Mucosa of stomach (tissue), 1 donor: ENCODE results near the gene NKD1.

Experiments used
- H3K27me3 ChIP-seq: one replicate; pipeline ENCODE4 v1.7.0; 2013; ENCODE audit warnings: mild to moderate bottlenecking, low read length; ENCODE audit not compliant: control insufficient read depth, insufficient read depth
- H3K36me3 ChIP-seq: one replicate; pipeline ENCODE4 v1.7.0; 2013; ENCODE audit warnings: low read length; ENCODE audit not compliant: control insufficient read depth, insufficient read depth
- H3K4me1 ChIP-seq: one replicate; pipeline ENCODE4 v1.7.0; 2013; ENCODE audit warnings: mild to moderate bottlenecking, low read length; ENCODE audit not compliant: control insufficient read depth, insufficient read depth
- H3K4me3 ChIP-seq: one replicate; pipeline ENCODE4 v1.7.0; 2013; ENCODE audit warnings: low read length
- H3K9ac ChIP-seq: one replicate; pipeline ENCODE4 v1.7.0; 2013; ENCODE audit warnings: mild to moderate bottlenecking, low read length, moderate library complexity
- H3K9me3 ChIP-seq: one replicate; pipeline ENCODE4 v1.7.0; 2013; ENCODE audit warnings: mild to moderate bottlenecking, low read length, moderate library complexity; ENCODE audit not compliant: control insufficient read depth
- donor health status: Pancreatic carcinoma.

NKD1 gene

GRCh38 chr16:50618238-50618918 lies 70.2 kb downstream of the NKD1 start:
- no peaks in the 10 kb centered on the region for H3K27me3 ChIP-seq
- H3K4me1 ChIP-seq: peaks cover 4% of the 10 kb centered on the region

GRCh38 chr16:50619702-50620491 lies 71.7 kb downstream of the NKD1 start:
- Histone ChIP-seq H3K4me3 (no peak overlapping the region), H3K4me1 (peaks cover 11% of the 10 kb centered on the region), H3K9me3 (no peaks in the 10 kb centered on the region), H3K9ac (no peak overlapping the region), H3K27me3 (no peaks in the 10 kb centered on the region), H3K36me3 (no peaks in the 10 kb centered on the region)

More at GRCh38 chr16:50618238-50618918, 70.2 kb downstream of the NKD1 start:
- Histone ChIP-seq H3K9me3 (no peaks in the 10 kb centered on the region), H3K4me3 (no peak overlapping the region), H3K36me3 (no peaks in the 10 kb centered on the region), H3K9ac (no peak overlapping the region)

GRCh38 chr16:50620646-50621451 lies 72.7 kb downstream of the NKD1 start:
- H3K4me3 ChIP-seq: no peak overlapping the region
- H3K9me3 ChIP-seq: no peaks in the 10 kb centered on the region
- no peak overlapping the region for H3K9ac ChIP-seq
- H3K4me1 ChIP-seq: peaks cover 11% of the 10 kb centered on the region
- H3K36me3 ChIP-seq: no peaks in the 10 kb centered on the region
- no peaks in the 10 kb centered on the region for H3K27me3 ChIP-seq

- Histone ChIP-seq H3K9me3 (no peaks in the 10 kb centered on the region), H3K4me3 (no peak overlapping the region), H3K4me1 (peaks cover 11% of the 10 kb centered on the region), H3K9ac (no peak overlapping the region), H3K36me3 (no peaks in the 10 kb centered on the region), H3K27me3 (no peaks in the 10 kb centered on the region)
Observed at GRCh38 chr16:50621452-50621792, 73.2 kb downstream of the NKD1 start.

DNA sequence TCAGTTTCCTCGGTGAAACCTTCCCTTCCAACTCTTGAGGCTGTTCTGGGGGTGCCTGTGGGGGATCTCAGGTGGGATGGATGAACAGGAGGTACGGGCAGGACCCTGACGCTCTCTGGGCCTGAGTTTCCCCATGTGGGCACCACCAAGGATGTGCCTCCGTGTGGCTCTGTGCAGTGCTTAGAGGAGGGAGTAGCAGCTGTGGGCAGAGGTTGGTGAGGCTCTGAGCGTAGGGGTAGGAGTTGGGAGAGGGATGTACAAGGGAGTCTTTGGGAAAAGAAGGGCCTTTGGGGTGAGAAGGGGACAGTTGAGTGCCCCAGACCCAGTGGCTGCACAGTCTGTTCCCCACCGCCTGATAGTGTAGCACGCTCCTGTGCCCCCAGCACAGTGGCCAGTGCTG lies 73.8 kb downstream of the NKD1 start:
- Histone ChIP-seq H3K27me3 (no peaks in the 10 kb centered on the region), H3K9me3 (no peaks in the 10 kb centered on the region), H3K9ac (no peak overlapping the region), H3K4me1 (peaks cover 11% of the 10 kb centered on the region), H3K36me3 (no peaks in the 10 kb centered on the region), H3K4me3 (no peak overlapping the region)

- no peak overlapping the region for H3K4me3 ChIP-seq
- peaks cover 18% of the 10 kb centered on the region for H3K4me1 ChIP-seq
- H3K9me3 ChIP-seq: no peaks in the 10 kb centered on the region
- no peaks in the 10 kb centered on the region for H3K27me3 ChIP-seq
- no peak overlapping the region for H3K9ac ChIP-seq
- no peaks in the 10 kb centered on the region for H3K36me3 ChIP-seq
Observed at GRCh38 chr16:50622643-50623369, 74.6 kb downstream of the NKD1 start.

GRCh38 chr16:50624449-50624970 lies 76.3 kb downstream of the NKD1 start:
- Histone ChIP-seq H3K9me3 (no peaks in the 10 kb centered on the region), H3K36me3 (no peaks in the 10 kb centered on the region), H3K9ac (no peak overlapping the region), H3K4me1 (peaks cover 18% of the 10 kb centered on the region), H3K27me3 (no peaks in the 10 kb centered on the region), H3K4me3 (no peak overlapping the region)

GRCh38 chr16:50625374-50625773 lies 77.2 kb downstream of the NKD1 start:
- Histone ChIP-seq H3K27me3 (no peaks in the 10 kb centered on the region), H3K9me3 (no peaks in the 10 kb centered on the region), H3K9ac (no peak overlapping the region), H3K36me3 (no peaks in the 10 kb centered on the region), H3K4me1 (peaks cover 18% of the 10 kb centered on the region), H3K4me3 (no peak overlapping the region)

GRCh38 chr16:50626868-50627267 lies 78.7 kb downstream of the NKD1 start:
- Histone ChIP-seq H3K27me3 (no peaks in the 10 kb centered on the region), H3K9me3 (no peaks in the 10 kb centered on the region), H3K36me3 (no peaks in the 10 kb centered on the region), H3K4me3 (no peak overlapping the region), H3K9ac (no peak overlapping the region), H3K4me1 (peaks cover 29% of the 10 kb centered on the region)

DNA sequence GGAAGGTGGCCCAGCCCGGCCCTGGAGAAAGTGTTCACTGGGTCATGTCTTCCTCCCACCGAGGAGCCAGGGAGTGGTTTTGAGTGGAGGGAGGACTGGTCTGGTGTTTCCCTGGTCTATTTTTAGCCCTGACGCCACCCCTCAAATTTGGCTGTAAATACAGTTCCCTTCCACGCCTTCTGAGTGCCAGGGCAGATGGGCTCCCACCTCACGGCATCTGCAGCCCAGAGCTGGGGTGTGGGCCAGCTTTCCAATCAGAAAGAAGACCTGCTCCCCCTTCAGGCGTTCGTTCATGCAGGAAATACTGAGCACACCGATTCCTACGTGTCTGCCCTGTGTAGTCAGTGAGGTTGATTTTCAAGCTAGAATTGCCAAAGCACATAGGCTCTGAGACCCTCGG lies 79.2 kb downstream of the NKD1 start:
- no peak overlapping the region for H3K9ac ChIP-seq
- no peaks in the 10 kb centered on the region for H3K36me3 ChIP-seq
- no peak overlapping the region for H3K4me3 ChIP-seq

GRCh38 chr16:50628156-50628802 lies 80.1 kb downstream of the NKD1 start:
- Histone ChIP-seq H3K36me3 (no peaks in the 10 kb centered on the region), H3K9me3 (no peaks in the 10 kb centered on the region), H3K4me3 (no peak overlapping the region), H3K27me3 (no peaks in the 10 kb centered on the region), H3K4me1 (peaks cover 29% of the 10 kb centered on the region), H3K9ac (no peak overlapping the region)

More for the DNA sequence above, 79.2 kb downstream of the NKD1 start:
- peaks cover 29% of the 10 kb centered on the region for H3K4me1 ChIP-seq
- no peaks in the 10 kb centered on the region for H3K9me3 ChIP-seq
- no peaks in the 10 kb centered on the region for H3K27me3 ChIP-seq
